Stimulated activated naive CD4-positive, alpha-beta T cell (primary cell): Measurements from ENCODE around the gene RAB42.
A peak's percentile ranks its signal among the peaks of the same experiment; 100 is the strongest.
"Not testable (repeated sequence)": the region's sequence is repeated elsewhere in the genome, so short reads cannot be mapped to it uniquely, and the experiment has no call there.

ENCODE experiments used
- DNase-seq, 6 experiments: peaks; one replicate each; lab custom pipeline; 2025; lab: John Stamatoyannopoulos, UW

RAB42 gene

DNA sequence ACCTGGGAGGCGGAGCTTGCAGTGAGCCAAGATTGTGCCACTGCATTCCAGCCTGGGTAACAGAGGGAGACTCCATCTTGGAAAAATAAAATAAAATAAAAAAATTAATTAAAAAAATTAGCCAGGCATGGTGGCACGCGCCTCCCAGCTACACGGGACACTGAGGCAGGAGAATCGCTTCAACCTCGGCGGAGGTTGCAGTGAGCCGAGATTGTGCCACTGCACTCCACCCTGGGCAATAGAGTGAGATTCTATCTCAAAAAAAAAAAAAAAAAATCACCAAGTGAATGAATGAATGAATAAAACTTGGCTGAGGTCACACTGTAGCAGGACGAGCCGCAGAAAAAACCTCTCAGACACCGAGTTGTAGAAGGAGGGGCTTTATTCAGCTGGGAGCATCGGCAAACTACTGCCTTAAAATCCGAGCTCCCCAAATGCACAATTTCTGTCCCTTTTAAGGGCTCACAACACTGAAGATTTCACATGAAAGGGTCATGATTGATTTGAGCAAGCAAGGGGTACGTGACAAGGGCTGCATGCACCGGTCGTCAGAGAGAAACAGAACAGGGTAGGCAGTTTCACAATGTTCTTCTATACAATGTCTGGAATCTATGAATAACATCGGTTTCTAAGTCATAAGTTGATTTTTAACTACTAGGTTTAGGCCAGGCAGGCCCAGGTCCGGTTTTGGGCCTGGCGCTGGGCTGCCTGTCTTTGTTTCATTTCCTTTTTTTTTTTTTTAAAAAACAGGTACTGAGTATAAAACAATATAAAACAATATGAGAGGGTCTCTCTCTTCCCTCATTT is 5.3 kb upstream of the RAB42 start:
- DNase-seq: not testable (repeated sequence)

DNA sequence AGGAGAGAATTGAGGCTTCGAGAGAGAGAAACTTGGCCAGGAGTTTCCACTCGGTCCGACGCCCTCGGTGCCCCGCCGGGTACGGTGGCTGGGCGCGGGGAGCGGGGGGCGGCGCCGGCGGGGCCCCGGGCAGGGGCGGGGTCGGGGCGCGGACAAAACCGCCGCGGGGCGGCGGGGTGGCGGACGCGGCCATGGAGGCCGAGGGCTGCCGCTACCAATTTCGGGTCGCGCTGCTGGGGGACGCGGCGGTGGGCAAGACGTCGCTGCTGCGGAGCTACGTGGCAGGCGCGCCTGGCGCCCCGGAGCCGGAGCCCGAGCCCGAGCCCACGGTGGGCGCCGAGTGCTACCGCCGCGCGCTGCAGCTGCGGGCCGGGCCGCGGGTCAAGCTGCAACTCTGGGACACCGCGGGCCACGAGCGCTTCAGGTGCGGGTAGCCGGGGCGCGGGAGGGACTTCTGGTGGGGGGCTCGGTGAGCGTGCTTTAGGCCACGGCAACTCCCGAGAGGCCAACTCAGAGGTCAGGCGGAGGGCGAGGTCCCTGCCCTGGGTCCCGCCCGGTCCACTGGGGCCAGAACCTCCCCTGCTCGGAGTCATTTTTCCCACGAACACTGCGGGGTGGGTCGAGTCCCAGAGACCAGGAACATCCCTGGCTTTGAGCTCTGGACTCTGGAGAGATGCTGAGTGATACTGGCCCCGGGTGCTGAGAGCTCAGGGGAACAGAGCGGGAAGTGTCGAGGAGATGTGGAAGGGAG is 431 bp downstream of the RAB42 start:
- DNase-seq: peak in 1 of 6 experiments; percentile 13

DNA sequence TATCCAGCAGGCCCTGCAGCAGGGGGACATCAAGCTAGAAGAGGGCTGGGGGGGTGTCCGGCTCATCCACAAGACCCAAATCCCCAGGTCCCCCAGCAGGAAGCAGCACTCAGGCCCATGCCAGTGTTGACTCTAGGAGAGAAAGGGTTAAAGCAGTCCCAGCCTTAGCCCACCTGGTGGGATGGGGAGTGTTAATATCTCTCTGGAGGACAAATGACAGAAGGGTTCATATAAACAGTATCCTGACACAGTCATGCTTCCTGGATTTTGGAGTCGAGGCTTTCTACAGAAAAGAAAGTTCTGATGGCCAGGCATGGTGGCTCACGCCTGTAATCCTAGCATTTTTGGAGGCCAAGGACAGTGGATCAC is 1.9 kb downstream of the RAB42 start:
- DNase-seq: not testable (repeated sequence)

DNA sequence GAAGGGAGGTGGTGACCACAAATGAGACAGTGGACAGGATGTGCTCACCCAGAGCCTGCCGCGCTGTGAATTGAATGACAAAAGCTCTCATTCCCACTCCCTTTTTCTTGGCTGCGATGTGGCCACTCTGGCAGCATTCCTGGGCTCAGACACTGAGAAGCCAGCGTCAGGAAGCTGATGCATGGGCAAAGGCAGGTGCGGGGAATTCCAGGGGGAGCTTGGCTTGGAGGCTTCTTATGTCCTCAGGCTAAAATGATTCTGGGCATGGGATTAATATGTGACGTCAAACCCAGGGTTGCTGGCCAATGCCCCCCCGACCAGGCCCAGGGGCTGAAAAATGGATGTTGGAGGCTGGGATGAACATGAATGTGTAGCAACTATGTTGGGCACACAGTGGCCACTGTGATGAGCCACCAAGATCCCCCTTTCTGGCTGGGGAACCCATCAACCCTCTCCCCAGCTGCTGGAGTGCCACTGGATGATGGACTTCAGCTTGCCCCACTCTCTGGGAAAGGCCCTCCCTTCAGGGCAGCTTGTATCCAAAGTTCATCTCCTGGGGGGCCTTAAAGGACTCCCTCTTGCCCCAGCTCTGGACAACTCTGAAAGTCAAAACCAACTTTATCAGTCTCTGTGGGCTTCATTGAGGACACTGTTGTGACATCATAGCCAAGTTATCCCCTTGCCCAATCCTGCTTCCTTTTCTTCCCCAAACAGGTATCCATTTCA is 2.8 kb downstream of the RAB42 start:
- not testable (repeated sequence) for DNase-seq

DNA sequence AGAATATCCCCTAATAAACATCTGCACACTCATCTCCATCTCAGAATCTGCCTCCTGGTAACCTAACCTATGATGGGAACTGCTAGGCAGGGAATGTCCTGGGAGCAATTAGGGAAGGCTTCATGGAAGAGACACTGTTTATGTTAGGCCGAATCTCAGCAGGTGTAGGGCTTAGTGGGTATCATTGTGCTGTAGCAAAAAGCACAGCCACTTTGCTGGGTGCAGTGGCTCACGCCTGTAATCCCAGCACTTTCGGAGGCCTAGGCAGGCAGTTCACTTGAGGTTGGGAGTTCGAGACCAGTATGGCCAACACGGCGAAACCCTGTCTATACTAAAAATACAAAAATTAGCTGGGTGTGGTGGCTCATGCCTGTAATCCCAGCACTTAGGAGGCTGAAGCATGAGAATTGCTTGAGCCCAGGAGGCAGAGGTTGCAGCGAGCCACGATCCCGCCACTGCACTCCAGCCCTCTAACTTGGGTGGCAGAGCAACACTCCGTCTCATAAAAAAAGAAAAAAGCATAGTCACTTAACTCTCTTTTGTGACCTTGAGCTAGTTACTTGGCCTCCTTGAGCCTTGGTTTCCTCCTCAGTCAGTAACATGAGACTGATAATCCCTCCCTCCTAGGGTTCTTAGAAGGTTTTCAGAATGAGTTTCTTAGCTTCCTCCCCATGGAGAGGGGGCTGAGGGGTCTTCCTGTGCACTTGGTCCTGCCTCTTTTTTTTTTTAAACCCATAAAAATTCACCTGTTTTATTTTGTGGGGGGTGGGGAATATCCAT is 3.5 kb downstream of the RAB42 start:
- no peak for DNase-seq

DNA sequence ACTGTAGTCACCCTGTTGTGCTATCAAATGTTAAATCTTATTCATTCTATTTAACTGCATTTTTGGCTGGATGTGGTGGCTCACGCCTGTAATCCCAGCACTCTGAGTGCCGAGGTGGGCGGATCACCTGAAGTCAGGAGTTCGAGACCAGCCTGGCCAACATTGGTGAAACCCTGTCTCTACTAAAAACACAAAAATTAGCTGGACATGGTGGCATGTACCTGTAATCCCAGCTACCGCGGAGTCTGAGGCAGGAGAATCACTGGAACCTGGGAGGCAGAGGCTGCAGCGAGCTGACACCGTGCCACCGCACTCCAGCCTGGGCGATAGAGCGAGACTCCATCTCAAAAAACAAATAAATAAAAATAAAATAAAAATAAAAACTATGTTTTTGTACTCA is 4.2 kb downstream of the RAB42 start:
- DNase-seq: not testable (repeated sequence)

DNA sequence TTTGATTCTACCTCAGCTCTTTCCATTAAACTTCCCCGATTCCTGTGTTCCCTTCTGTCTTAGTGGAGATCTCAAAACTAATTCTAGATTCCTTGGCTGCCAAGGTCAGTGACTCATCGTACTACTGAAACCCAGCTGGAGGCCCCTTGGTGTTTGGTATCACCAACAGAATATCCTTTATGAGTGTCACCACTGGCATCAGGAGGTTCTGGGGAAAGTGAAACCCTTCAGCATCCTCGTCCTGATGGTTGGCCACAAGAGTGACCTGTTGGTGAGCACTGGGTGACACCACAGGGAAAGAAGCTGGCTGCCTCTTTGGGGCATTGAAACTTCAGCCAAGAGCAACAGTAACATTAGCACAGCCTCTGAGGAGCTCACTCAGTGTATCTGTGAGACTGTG is 9.6 kb downstream of the RAB42 start:
- no peak for DNase-seq

DNA sequence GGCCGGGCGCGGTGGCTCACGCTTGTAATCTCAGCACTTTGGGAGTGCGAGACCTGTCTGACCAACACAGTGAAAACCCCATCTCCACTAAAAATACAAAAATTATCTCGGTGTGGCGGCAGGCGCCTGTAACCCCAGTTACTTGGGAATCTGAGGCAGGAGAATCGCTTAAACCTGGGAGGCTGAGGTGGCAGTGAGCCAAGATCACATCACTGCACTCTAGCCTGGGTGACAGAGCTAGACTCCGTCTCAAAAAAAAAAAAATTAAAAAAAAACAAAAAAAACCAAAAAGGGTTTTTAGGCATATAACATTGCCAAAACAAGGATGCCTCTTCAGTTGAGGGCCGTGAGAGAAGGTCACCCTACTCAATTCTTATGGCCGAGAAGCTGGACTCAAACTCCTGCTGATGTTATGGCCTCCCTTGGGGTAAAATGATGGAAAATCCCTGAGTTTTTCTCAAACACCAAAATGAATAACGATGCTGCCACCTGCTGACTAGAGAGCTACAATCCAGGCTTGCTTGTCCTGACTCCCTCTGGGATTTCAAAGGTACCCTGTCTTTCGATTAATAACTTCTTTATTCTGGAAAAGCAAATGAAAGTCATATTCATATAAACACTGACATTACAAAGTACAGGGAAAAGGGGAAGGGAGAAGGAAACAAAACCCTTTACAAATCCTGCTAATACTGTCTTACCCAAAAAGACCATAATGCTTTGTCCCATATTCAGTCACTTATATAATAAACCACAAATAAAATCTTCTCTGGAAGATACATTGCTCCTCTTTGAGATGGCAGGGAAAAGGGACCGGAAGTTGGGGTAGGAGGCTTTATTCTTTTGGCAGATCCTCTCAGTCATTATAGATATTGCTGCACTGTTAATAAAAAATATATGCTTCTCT is 10.7 kb downstream of the RAB42 start:
- DNase-seq: peak in 3 of 6 experiments; percentile 14 to 21 (median 18)

DNA sequence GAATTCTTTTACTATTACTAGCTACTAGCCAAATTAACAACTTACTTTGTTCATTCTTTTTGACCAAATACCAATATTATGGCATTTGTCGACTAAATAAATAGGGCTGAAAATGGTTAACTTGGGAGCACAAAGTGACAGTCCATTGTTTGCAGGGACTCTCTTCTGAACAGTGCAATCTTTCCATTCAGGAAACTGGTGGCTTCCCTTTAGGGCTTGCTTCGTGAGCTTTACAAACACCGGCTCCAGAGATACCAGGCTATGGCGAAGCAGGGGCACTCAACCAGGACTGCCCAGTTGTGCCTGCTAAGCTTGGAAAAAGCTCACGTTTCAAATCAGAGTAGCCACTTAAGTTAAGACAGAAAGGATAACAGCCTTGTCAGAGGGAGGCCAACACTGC is 12.3 kb downstream of the RAB42 start:
- no peak for DNase-seq

DNA sequence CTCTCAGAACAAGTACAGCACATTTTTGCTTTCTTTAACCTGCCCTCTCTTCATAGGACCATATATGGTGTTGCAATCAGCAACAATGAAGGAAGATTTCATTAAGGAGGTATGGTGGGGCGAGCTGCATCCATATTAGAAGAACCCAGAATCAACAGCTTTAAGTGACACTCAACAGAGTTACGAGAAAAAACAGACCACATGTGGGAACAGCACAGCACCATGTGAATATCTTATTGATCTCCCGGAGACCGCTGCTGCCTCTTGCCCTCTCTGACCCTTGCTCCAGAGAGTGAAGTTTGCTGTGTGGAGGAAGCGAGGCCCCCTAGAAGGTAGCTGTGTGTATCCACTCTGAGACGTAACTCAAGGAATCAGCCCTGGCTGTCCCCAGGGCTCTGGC is 12.9 kb downstream of the RAB42 start:
- DNase-seq: no peak

DNA sequence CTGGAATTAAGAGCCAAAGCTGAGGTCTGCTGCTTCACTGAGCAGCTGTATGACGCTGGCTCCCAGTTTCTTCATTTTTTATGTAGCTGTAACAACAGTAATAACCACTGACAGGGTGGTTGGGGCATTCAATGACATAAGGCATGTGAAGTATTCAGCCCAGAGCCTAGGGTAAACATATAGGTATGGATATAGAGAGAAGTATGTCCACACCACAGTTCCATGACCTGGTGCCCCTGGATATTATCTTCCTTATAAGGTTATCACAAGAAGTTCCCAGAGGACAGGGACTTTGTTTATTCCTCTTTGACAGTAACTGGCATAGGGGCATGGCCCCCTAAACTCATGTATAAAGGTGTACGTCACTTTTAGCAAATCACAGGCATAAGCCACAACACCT is 14.7 kb downstream of the RAB42 start:
- DNase-seq: no peak

DNA sequence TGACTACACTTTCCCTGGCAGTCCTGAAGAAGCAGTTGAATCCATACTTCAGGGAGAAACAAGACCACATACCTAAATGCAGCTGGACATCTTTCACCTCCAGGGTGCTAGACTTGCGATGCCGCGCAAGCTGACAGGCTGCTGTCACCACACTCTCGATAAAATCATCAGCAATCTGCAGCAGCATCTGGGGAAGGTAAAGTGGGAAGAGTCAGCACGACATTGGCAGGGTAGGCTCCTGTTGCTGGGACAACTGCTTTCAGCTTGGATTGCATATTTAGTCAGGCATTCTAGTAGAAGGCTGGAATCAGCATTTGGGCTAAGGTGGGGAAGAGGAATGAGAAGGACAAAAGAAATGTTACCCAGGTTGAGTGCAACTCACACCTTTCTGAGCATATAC is 21.1 kb downstream of the RAB42 start:
- no peak for DNase-seq

DNA sequence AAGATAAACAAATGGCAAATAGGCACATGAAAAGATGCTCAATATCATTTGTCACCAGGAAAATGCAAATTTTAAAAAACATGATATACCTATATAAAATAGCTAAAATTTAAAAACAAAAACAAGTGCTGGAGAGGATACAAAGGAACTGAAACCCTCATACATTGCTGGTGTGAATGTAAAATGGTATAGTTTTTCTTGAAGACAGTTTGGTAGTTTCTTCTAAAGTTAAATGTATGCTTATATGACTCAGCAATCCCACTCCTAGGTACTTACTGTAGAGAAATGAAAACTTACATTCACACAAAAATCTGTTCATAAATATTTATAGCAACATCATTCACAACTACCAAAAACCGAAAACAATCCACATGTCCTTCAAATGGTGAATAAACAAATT is 39.6 kb downstream of the RAB42 start:
- DNase-seq: no peak

DNA sequence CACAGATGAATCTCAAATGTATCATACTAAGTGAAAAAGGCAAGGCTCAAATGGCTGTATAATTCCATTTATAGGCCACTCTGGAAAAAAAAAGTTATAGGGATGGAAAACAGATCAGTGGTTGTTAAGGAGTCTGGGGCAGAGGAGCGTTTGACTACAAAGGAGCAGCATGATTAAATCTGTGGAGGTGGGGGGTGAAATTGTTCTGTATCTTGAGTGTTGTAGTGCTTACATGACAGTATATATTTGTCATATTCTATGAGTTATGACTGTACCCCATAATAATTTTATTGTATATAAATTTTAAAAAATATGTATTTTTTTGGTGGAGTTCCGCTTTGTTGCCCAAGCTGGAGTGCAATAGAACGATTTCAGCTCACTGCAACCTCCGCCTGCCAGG is 40.5 kb downstream of the RAB42 start:
- no peak for DNase-seq

DNA sequence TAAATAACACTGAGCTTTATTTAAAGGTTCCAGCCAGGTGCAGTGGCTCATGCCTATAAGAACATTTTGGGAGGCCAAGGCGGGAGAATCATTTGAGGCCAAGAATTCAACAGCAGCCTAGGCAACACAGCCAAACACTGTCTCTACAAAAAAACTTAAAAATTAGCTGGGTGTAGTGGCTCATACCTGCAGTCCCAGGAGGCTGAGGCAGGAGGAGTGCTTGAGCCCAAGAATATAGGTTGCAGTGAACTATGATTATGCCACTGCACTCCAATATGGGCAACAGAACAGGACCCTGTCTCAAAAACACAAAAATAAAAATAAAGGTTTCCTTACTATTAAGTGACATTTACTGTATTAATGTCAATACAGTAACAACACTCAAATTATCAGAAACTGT is 48.7 kb downstream of the RAB42 start:
- peak in 5 of 6 experiments; percentile 5 to 47 (median 15) for DNase-seq

DNA sequence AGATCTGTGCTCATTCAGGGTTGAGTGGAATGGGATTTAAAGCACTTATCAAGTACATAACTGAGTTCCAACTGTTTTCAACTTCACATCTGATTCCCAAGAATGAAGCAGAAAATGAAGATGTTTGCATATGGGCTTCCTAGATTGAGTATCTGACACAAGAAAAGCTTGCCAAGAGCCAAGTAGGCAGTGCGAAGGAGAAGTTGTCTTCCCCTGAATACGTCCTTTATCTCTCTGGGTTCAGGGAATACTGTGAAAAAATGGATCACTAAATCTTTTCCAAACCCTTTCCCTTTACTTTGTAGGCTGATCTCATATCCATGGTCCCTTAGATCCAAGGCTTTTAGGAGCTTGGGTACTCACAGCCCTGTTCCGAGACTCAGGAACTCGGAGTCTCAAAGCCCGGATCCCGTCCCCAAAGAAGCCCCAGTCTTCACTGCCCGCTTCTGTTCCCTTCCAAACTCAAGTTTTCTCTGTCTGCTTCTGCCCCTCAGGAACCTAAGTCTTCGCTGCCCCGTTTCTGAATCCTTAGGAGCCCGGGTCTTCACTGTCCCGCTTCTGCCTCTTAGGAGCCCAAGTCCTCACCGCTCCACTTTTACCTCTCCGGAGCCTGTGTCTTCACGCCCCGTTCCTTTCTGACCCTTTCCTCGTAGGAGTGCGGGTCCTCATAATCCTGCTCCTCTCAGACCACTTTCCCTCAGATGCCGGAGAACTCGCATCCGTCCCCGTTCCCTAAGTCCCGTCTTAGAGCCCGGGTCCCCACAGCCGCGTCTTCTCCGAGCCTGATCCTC is 50.2 kb downstream of the RAB42 start:
- DNase-seq: peak in 1 of 6 experiments; percentile 40

DNA sequence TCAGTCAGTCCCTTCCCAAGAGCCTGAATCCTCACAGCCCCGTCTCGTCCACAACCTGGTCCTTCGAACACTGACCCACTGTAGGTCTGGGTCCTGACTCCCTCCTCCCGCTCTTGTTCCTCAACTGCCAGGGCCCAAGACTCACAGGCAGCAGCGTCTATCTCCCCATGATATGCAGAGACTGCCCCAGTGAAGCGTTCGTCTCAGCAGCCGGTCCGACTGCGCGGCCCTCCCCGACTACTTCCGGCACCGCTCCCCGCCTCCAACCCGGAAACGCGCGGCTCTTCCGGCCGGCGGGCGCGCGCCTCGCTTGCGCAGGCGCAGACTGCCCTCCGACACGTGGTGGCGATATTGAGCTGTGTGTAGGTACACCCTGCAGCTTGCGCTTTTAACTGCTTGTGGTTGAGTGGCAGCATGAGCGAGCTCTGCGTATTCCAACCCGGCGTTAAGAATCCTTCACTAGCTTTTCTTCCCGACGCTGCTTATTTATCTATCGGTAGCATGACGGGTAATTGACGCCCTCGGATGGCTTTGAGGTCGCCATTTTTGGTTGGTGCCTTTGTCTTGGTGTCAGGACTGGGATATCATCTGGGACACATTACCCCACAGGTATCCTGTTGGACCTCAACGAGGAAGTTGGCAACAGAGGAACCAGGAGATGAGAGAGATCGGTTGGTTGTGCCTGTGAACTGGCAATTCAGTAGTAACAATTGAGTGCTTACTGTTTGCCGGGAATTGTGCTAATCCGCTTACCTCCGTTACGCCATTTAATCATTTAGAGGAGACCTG is 51.0 kb downstream of the RAB42 start, which contains the start of gene TAF12:
TAF12 (minus strand) TSS at position 221 of the 789 bp plus-strand sequence. CDS start 20,986 bp downstream, outside the sequence.
- DNase-seq: peak; percentile 86 to 94 (median 90)

DNA sequence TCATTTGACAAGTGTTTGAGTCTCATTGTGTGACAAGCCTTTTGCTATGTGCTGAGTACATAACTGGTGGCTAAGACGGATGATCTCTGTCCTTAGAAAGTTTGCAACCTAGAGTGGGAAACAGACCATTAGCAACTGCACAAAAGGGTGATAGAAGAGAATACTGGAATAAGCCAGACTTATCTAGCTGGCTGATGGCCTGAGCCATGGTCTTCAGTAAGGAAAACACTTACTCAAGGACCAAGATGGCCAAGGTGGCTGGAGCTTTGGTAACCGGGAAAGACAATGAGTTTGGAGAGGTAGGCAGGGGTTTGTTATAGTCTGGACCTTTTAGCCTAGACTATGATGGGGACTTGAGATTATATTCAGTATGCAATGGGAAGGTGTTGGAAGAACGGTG is 52.4 kb downstream of the RAB42 start:
- DNase-seq: no peak
